Lower leg skin (tissue), 4 donors: Measurements from ENCODE around the gene ABLIM3. TPM values are rescaled to one million over a fixed set of nuclear protein-coding genes. Genes with fewer than 3 reads are reported as not detected.

Experiments used
- DNase-seq, 2 donors: peaks; one replicate each; pipeline ENCODE4 v3.0.0-alpha.2; 2019; ENCODE audit warnings: low spot score in 2 of 2
- H3K4me3 ChIP-seq: fragments of 200-600 bp; sonication (generic); 2 replicates; pipeline ENCODE4 v1.5.1; 2017; ENCODE audit warnings: mild to moderate bottlenecking, low read depth; ENCODE audit not compliant: poor library complexity, severe bottlenecking
- POLR2A ChIP-seq, 2 donors: fragments of 450-650 bp; IDR thresholded peaks; one replicate each; pipeline ENCODE4 v1.6.1; 2016 to 2017; ENCODE audit warnings: antibody characterized with exemption in 2 of 2, mild to moderate bottlenecking in 1 of 2, moderate library complexity in 1 of 2
- WGBS, 2 donors: methylation state at CpG; one replicate each; pipeline ENCODE4 v1.1.5; 2018; 5-methylcytosine and 5-hydroxymethylcytosine counted together
- intact Hi-C: fragments of 100-400 bp; cut with DNase I; formaldehyde crosslinking; loops from one replicate; pipeline ENCODE4 v1.15.0; 2023; ENCODE audit warnings: low total_unique reads
- total RNA-seq, 4 donors: library from RNA; depleted of rRNA; stranded (reverse); fragments of >200 nt; gene quantifications; one replicate each; pipeline ENCODE4 v1.1.0, GENCODE V29; 2016
- TF ChIP-seq, protein P1 (sequence below), 3 donors: fragments of 450-650 bp; IDR thresholded peaks; one replicate each; pipeline ENCODE4 v1.5.1; 2016; ENCODE audit warnings: antibody characterized with exemption in 3 of 3, mild to moderate bottlenecking in 3 of 3, moderate library complexity in 2 of 3

The ABLIM3 gene
- total RNA-seq, 4 donors from 2014 or later, result 4.2 to 12.3 (median 7.4) TPM

DNA sequence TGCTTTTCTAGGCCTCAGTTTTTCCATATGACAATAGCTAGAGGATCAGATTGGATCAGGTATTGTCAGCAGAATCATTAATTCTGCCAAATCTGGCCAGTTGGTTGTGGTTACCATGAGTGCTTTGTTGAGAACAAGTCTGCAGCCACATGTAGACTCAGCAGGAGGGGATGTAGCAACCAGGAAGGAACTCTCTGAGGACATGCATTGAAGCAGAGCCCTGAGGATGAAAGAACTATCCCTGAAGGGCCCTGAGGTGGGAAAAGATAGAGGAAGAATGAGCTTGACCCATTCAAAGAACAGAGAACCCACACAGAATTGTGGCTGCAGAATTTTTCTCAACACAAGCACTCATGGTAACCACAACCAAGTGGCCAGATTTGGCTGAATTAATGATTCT lies 70.3 kb downstream of the ABLIM3 start:
- TF ChIP-seq, protein P1, sequence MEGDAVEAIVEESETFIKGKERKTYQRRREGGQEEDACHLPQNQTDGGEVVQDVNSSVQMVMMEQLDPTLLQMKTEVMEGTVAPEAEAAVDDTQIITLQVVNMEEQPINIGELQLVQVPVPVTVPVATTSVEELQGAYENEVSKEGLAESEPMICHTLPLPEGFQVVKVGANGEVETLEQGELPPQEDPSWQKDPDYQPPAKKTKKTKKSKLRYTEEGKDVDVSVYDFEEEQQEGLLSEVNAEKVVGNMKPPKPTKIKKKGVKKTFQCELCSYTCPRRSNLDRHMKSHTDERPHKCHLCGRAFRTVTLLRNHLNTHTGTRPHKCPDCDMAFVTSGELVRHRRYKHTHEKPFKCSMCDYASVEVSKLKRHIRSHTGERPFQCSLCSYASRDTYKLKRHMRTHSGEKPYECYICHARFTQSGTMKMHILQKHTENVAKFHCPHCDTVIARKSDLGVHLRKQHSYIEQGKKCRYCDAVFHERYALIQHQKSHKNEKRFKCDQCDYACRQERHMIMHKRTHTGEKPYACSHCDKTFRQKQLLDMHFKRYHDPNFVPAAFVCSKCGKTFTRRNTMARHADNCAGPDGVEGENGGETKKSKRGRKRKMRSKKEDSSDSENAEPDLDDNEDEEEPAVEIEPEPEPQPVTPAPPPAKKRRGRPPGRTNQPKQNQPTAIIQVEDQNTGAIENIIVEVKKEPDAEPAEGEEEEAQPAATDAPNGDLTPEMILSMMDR (IDR thresholded peaks at IDR 0.05), result no peak
- H3K4me3 ChIP-seq, result no peak overlapping the region
- intact Hi-C loops, result no loop called here
- no peak for DNase-seq

DNA sequence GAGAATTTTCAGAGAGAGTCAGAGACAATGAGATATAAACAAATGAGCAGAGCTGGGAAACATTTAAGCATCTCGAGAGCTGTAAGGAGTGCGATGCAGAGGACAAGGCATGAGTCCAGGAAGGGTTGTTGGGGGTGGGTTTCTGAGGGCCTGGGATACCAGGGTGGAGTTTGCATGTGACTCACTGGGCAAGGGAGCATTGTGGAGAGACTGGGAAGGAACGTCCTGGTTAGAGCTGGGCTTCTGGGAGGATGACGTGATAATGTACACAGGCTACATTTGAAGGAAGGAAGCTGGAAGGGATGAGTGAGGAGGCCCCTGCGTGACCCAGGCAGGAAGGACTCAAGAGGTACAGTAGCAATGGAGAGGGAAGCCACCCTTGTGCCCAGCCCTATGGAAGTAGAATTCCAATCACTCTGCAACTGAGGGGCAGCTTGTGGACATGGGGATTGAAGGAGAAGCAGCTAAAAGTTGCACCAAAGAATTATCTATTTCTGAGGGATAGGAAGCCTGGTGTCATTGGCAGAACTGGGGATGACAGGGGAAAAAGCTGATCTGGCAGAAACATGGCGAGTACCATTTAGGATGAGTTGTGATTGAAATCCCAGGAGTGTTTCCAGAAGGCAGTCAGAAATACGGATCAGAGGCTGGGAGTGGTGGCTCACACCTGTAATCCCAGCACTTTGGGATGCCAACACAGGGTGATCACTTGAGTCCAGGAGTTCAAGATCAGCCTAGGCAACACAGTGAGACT lies 71.1 kb downstream of the ABLIM3 start:
- no peak overlapping the region for H3K4me3 ChIP-seq
- intact Hi-C loops, result no loop called here
- DNase-seq, result no peak
- 80 to 87% methylated on average over 7 of the region's 7 CpGs for WGBS, 2 donors
- no peak for TF ChIP-seq POLR2A (IDR thresholded peaks at IDR 0.05)
- TF ChIP-seq, protein P1 (IDR thresholded peaks at IDR 0.05), result no peak

DNA sequence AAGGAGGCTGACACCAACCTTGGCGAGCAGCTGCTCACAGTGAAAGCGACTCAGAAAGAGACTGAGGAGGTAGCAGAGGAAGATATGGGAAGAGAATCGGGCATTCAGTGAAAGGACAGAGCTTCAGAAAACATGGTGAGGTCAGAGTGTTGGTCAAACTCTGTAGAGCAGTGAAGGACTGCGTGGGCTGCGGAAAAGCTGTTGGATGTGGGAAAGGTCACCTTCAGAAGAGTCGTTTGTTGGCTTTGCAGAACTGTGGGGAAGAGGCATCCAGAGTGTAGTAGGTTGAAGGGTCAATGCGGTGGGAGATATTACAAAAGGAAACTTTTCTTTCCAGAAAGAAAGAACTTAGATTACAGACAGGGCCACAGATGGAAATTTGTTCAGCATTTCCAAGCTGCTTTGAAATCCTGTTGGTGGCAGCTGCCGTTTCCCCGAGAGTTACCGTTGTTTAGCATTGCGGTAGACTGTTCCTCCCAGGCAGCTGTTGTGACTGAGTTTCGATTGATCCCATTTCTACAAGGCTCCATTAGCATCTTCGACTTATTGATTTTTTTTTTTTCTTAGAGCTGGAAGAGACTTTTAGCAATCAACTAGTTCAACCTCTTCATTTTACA lies 72.1 kb downstream of the ABLIM3 start:
- no peak for TF ChIP-seq POLR2A (IDR thresholded peaks at IDR 0.05)
- TF ChIP-seq, protein P1 (IDR thresholded peaks at IDR 0.05), result no peak
- WGBS, 2 donors, result 90 to 93% methylated on average over 13 of the region's 13 CpGs
- no peak for DNase-seq
- no peak overlapping the region for H3K4me3 ChIP-seq
- intact Hi-C loops, result no loop called here

DNA sequence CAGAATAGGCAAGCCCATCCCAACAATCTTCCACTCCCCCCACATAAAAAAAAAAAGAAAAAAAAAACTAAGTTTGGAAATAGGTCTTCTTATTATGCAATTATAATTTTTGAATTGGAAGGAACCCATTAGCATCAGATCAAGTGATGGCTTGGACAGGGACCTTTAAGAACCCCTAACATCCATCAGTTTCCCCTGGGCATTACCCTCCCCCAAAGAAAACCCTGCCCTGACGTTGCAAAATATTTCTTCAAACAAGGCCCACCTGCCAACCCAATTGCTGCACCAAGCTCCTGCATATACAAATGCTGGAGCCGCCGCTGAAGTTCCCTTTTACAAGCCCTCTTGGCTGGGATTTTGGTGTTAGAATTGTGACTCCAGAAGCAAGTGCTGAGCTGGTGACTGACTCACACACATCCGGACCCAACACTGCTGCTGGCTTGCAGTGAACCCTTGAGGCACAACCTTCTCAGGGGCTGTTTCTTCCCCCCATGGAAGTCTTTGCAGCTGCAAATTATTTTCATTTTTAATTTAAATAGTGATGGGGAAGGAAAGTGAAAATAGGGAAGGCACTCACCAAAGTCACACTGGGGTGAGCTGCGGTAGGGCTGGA lies 74.3 kb downstream of the ABLIM3 start:
- peak; percentile 35 to 89 for DNase-seq

DNA sequence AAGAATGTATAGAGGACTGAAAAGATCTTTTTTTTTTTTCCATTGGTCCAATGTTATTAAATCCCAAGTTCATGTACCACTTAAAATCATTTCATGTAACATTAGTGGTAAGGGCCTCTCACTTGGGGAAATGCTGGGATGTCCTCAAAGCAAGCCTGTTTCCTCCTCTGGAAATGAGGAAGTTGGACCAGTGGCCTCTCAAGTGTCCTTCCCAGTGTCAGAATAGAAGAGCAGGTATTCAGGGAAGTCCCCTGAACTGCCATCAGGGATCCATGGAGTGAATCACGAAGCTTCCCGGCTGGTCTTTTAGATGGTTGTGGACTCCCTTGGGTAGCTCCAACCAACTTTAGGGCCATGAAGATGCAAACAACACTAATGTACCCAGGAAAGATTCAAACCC lies 75.2 kb downstream of the ABLIM3 start:
- H3K4me3 ChIP-seq, result no peak overlapping the region
- TF ChIP-seq, protein P1 (IDR thresholded peaks at IDR 0.05), result no peak
- no peak for TF ChIP-seq POLR2A (IDR thresholded peaks at IDR 0.05)
- intact Hi-C loops, result no loop called here
- DNase-seq, result no peak
- WGBS, 2 donors, result 88 to 91% methylated on average over 2 of the region's 2 CpGs

More for the DNA sequence above, 74.3 kb downstream of the ABLIM3 start:
- intact Hi-C loops, result no loop called here
- WGBS, 2 donors, result 57 to 62% methylated on average over 5 of the region's 5 CpGs
- no peak overlapping the region for H3K4me3 ChIP-seq
- TF ChIP-seq, protein P1 (IDR thresholded peaks at IDR 0.05), result no peak
- TF ChIP-seq POLR2A (IDR thresholded peaks at IDR 0.05), result no peak
